Skin of body (tissue), 2 donors: ENCODE results near the gene ZNF212. TPM values are rescaled to one million over a fixed set of nuclear protein-coding genes. Genes with fewer than 3 reads are reported as not detected.

Experiments
- DNase-seq: peaks from one replicate; lab custom pipeline; 2025; lab: John Stamatoyannopoulos, UW
- total RNA-seq: library from RNA; depleted of rRNA; stranded (reverse); fragments of >200 nt; gene quantifications from one replicate; pipeline ENCODE4 v1.2.3, GENCODE V29; 2014

ZNF212 gene
- total RNA-seq: 6.6 TPM

DNA sequence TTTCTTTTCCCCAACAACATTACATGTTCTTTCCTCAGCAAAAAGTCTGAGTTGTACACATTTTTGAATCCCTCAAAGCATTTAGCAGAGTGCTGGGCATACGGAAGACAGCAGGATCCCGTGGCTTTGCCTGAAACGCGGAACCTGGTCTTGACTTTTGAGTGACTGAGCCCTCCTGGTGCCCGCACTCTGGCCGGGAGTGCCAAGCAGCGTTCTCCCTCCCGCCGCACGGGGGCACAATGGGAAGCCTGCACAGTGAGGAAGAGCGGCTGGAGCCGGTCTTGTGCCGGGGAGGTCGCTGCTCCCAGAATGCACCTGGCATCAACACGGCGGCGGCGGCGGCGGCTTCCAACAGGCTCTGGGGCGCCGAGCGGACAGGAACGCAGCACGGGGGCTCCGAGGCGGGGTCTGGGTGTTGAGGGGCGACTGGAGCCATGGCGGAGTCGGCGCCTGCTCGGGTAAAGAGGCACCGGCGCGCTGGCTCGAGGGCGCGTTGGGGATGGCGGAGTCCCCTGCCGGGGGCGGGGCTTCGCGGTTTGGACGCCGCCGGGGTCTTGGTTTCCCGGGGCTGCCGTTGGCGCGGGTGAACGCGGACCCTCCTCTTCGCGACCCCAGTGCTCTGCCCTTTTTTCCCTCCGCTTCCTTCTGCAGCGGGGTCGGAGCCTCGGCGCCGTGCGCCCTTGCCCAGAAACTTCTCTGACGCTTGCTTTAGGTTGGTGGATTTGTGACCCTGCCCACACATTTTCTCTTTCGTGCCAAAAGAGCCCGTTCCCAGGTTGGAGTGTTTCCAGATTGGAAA lies at the start of gene ZNF212:
TSS of gene ZNF212 (plus strand) at position 307 of the 799 bp plus-strand sequence. CDS start at position 435, 128 bp downstream.
- DNase-seq: peak; percentile 64

DNA sequence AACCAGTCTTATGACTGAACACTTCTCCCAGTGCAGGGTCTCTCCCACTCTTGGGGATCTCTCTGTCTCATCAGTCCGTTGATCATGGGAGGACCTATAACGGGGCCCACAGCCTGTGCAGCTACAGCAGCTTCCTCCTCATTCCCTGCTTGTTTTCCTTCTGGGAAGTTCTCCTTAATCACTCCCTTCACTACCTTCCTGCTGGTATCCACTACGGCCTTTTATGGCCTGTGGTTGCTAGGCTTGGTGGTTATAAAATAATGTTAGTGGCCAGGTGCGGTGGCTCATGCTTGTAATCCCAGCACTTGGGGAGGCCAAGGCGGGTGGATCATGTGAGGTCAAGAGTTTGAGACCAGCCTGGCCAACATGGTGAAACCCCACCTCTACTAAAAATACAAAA lies 47.6 kb upstream of the ZNF212 start:
- DNase-seq: no peak

DNA sequence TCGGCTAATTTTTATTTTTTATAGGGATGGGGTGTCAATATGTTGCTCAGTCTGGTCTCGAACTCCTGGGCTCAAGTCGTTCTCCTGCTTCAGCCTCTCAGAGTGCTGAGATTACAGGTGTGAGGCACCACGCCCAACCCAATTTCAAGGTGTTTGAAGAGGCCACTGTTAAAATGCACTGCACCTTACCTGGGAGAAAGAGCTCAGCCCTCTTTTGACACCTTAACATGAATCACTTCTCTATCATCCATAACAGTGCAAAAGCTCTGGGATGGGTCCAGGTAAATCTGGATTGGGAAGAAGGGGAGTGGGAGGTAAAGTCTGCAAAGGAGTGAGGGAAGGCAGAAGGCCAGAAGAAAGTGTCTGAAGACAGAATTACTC lies 44.7 kb upstream of the ZNF212 start:
- DNase-seq: no peak

DNA sequence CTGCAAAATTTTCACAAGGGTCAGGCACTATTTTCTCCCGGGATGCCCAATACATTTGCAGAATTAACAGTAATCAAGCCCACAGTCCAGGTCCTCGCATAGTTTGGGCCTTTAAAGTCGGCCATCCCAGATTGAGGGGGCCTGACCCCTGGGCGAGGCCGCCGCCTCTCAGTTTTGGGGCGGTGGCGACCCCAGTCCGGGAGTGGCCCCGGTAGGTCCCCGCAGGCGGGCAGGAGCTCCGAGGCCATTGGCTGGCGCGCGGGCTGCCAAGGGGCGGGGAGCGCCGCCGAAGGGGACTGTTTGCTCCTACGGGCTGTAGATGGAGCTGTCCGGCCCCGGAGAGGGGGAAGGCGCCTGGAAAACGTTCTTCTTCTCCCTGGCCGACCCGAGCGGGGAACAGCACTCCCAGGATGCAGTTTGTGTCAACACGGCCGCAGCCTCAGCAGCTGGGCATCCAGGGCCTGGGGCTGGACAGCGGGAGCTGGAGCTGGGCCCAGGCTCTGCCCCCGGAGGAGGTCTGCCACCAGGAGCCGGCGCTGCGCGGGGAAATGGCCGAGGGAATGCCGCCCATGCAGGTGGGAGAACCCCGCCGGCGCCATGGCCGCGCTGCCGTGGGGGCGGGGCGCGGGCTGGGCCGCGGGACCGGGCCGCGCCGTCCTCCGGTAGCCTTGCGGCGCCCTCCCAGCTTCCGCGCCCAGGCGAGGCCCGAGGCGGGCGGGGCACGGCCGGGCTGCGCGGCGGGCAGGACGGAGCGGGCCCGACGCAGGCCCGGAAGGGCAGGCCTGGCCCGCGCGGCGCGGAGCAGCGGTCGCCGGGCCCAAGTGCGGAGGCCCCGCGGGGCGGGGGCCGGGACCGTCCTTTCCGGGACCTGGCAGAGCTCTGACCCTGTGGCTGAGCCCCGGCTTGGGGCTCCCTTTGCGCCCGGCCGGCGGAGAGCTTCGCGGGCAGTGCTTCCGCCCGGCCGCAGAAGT lies 44.0 kb upstream of the ZNF212 start, which contains the start of gene ZNF282:
TSS of gene ZNF282 (plus strand) at position 367 of the 971 bp plus-strand sequence. CDS start at position 411, 44 bp downstream.
- peak; percentile 59 for DNase-seq

DNA sequence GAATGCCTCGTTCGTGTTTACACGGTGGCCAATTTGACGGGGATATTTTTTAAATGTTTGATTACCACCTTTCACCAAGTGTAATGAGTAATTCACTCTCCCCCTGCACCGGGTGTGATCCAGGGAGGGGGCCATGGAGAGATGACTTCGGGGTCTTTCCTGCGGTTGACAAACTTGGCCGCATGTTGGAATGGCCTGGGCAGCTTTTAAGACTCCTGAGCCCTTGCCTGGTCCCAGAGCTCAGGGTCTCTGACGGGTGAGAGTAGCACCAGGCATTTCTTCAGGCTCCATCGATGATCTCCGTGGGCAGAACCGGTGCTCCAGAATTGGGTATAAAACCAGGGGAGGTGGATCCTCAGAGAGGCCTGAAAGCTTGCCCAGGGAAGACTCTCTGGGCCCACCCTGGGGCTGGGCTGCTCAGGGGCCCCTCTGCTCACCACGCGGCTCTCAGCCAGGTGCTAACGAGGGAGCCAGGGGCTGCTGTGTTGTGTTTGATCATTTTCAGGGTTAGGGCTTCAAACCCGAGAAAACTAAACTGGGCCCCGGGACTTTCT lies 43.2 kb upstream of the ZNF212 start:
- no peak for DNase-seq

DNA sequence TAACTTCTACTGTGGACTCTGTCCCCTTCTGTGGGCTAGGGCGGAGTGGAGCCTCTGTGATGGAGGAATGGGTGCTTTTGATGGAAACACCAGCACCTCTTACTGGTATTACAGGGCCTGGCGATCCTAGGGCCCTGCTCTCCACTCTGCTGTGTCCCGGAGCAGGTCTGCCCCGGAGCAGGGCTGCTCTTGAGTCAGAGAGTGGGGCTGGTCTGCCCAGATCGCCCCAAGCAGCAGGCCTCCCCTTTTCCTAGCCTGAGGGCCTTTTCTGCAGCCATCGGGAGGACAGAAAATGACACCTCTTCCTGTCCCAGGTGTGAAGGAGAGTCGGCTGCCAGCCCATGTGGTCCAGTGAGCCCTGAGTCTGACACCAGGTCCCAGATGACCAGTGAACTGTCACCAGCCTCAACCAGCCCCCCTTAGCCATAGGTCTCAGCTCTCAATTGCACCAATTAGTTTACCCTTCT lies 42.7 kb upstream of the ZNF212 start:
- no peak for DNase-seq

DNA sequence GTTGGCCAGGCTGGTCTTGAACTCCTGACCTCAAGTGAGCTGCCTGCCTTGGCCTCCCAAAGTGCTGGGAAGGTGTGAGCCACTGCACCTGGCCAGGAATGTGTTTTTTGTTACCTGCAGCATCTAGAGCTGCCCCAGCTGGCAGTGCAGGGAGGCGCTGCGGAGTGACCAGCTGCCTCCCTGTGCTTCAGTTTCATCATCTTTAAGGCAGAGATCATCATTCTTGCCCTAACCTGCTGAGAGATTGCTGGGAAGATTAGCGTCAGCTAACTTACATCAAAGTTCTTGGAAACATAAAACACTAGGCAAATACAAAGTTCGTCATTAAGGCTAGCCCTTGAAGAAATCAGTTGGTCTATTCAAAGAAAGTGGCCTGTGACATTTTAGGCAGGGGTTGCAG lies 41.8 kb upstream of the ZNF212 start:
- DNase-seq: no peak

DNA sequence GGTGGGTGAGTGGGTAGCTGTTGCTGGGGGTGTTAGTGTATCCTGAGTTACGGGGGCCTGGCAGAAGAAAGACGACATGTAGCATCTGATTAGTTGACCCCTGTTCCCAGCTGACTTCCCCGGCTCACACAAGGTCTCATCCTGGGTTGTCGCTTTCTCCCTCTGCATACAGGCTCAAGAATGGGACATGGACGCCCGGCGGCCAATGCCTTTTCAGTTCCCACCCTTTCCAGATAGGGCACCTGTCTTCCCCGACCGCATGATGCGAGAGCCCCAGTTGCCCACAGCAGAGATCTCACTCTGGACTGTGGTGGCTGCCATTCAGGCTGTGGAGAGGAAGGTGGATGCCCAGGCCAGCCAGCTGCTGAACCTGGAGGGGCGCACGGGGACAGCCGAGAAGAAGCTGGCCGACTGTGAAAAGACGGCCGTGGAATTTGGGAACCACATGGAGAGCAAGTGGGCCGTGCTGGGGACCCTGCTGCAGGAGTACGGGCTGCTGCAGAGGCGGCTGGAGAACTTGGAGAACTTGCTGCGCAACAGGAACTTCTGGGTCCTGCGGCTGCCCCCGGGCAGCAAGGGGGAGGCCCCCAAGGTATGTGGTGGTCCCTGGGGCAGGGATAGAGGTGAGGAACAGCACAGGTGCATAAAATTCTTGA lies 41.2 kb upstream of the ZNF212 start:
- DNase-seq: no peak

DNA sequence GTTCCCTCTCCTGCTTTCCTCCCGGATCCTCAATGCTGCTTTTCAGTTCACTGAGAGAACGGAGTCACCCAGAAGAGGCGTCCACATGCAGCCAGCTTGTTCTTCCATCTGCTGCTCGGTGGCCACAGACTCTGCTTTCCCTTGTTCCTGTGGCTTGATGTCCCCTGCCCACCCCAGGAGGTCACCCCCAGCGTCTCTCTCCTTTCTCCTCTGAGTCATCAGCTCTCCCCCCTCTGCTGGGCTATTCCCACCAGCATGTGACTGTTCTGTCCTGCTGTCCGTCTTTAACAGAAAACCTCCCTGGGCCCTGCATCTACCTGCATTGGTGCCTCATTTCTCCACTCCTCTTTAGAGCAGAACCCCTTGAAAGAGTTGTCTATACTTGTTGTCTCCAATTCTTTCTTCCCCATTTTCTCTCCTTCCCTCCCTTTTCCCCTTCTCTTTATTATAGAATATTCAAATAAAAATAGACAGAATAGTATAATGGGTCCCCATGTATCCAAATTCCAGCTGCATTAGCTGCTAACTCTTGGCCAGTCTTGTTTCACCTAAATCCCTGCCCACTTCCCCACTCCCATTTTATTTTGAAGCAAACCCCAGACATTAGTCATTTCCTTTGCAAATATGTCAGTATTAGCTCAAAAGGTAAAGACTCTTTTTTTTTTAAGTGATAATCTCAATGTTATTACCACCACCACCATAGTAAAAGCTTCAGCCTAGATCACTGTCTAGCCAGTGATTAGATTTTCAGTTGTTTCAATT lies 40.0 kb upstream of the ZNF212 start:
- no peak for DNase-seq

DNA sequence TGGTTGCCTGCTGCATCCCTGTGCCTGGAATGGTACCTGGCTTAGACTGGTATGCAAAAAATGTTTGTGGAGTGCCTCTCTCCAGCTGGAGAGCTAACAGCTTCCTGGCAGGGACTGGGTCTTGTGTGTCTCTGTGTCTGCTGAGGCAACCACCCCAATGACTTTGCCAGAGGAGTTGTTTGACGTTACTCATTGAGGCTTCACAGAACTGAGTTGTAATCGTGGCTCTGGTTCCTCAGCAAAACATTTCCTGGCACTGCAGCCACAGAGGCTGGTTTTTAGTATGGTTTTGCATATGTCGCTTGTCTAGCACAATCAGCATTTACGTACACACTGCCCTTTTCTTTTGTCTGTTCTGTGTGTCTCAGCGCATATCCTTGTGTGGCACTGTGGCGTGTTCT lies 36.6 kb upstream of the ZNF212 start:
- DNase-seq: no peak

DNA sequence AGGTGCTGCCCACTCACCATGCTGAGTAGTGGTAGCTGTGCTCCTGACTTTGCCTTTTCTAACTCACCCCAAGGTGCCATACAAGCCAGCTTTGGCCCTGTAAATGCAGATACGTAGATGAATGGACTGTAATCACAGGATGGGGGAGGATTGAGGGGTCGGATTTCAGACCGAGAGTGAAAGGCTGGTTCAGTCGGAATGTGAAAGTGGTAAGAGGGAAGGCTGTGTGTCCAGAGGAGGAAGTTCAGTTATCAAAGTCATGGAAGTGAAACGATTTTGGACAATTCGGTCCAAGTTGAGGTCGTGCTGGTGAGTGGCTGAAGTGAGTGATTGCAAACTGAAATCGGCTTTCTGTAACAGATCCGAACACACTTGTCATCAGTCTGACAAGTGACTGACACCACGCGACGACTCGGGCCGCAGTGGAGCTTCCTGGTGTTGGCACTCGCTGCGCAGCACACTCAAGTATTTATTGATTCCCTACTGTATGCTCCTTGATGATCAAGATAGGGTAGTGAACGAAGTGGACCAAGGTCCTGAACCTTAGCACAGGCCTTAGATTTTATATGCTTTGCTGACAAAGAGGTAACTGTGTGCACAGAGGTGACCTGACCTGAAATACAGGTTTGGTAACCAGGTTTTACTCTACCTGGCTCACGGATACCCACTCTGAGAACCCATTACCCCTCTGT lies 33.6 kb upstream of the ZNF212 start:
- DNase-seq: no peak

DNA sequence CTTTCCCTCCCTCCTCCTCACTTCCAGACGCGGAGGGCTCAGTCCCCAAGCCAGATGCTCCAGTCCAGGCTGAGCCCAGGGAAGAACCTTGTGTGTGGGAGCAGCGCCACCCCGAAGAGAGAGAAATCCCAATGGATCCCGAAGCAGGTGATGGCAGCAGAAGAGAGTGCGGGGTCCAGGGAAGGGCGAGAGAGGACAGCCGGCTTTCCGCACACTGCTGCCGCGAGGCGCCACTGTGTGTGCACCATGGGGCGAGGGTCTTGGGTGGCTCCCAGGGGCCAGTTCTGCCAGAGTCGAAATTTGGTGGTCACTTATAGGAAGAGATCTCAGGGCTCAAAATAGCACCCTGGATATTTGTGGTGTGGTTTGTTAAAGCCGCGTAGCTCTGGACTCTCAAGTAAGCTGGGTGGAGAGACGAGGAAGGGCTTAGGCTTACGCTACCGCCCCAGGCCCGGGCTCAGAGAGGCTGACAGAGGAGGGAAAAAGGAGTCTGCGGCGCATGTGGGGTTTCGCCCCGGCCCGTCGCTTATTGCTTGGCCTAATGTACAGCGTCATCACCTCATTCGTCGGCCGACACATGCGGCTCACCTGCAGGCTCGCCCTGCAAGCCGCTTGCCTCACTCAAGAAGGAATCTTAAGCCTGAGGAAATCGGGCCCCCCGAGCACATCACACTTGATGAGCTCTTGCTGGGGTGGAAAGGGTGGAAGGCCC lies 32.0 kb upstream of the ZNF212 start:
- DNase-seq: no peak

DNA sequence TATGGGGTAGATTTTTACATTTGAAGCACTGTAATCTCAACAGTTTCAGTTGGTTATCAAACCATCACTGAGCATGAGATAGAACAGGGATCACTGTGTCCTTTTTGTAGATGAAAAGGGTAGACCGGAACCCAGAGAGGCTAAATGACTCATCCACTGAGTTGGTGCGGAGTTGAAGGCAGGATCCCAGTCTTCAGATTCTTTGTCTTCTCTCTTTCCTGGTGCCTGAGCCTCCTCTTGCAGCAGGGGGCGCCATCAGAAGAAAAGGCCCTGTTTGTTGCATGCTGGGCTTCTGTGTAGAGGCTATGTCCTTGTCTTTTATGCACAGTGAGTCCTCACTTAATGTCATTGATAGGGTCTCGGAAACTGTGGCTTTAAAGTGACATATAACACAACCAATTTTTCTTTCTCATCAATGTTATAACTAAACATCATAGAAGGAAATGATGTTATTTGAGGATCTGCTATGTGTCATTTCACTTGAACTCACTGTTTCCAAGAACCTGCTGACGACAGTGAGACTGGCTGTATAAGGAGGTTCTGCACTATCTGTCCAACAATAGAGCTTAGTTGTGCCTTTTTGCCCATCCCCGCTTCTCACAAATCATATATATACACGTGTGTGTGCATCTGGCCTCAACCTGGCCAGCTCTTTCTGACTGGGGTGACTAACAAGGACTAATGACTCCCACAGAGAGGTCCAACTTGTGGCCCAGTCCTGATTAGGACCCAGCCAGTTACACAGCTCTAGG lies 29.8 kb upstream of the ZNF212 start:
- DNase-seq: no peak

DNA sequence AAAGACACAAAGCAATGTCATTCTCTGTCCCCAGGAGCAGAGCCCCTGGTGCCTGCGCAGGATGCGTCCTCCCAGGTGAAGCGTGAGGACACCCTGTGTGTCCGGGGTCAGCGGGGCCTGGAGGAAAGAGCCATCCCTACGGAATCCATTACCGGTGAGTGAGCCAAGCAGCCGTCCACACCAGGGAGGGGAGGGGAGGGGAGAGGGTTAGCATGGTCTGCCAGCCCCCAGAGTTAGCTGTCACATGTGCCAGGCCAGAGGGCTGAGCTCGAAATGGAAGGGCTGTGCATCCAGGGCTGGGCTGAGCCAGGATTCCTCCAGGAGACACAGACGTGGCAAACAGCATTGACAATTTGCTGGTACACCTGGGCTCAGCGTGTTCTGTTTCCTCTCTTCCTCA lies 28.9 kb upstream of the ZNF212 start:
- DNase-seq: no peak

DNA sequence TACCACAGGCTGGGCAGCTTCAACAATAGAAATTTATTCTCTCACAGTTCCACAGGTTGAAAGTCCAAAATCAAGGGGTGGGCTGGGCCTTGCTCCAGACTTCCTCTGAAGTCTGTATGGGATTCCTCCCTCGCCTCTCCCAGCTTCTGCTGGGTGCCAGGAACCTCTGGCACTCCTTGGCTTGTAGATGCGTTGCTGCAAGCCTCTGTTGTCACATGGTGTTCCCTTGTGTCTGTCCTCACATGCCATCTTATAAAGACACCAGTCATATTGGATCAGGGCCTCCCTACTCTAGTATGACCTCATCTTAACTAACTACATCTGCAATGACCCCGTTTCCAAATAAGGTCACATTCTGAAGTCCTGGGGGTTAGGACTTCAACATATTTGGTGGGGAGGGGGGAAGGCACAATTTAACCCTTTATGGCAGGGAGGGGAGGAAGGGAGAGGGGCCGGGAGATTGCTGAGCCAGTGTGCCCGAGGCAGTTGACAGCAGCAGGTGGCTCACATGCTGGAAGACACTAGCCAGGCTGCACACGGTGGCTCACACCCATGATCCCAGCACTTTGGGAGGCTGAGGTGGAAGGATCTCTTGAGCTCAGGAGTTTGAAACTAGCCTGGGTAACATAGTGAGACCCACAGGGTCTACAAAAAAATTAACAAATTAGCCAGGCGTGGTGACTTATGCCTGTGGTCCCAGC lies 25.3 kb upstream of the ZNF212 start:
- no peak for DNase-seq

DNA sequence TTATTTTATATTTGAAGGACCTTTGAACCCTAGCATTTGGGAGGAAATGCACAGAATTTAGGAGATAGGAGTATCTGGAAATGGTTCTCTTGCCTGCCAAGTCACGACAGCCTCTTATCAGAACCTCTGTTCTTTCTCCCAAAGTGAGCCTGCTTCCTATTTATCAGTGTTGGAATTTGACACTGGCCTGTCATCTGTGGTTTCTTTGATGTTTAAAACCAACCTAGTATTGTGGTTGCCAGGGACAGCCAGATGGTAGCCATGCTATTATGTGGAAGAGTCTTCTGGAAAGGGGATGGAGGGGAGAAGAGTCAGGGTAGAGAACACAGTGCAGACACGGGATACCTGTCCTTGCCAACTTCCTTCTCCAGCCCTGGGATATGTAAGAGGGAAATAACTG lies 23.0 kb upstream of the ZNF212 start:
- no peak for DNase-seq

DNA sequence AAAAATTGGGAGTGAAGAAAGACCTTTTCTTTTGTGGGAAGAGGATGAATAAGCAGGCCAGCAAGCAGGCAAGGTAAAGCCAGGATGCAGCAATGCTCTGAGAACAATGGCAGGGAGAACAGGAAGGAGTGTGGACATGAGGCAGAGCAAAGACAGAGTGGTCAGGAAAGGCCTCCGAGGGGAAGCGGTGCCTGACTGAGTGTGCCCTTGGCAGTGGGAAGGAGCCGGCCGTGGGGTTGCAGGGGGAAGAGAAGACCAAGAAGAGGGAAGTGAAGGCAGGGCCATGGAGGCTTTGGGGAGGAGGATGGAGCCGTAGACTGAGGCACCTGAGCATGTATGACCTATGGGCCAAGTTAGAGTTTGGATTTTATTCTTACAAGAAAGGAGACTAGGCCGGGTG lies 21.9 kb upstream of the ZNF212 start:
- DNase-seq: no peak
